Colonic mucosa (tissue), 4 donors: ENCODE data around the gene NUP210. TPM values are rescaled to one million over a fixed set of nuclear protein-coding genes. Genes with fewer than 3 reads are reported as not detected.

Source experiments
- DNase-seq: peaks from one replicate; pipeline ENCODE4 v3.0.0-alpha.2; 2020
- H3K27ac ChIP-seq: fragments of 200-600 bp; one replicate; pipeline ENCODE4 v1.8.0; 2021
- H3K27me3 ChIP-seq: fragments of 200-600 bp; one replicate; pipeline ENCODE4 v1.8.0; 2021
- H3K36me3 ChIP-seq: fragments of 200-600 bp; one replicate; pipeline ENCODE4 v1.8.0; 2021
- H3K4me1 ChIP-seq: fragments of 200-600 bp; one replicate; pipeline ENCODE4 v1.8.0; 2021; ENCODE audit warnings: mild to moderate bottlenecking
- H3K4me3 ChIP-seq: fragments of 200-600 bp; one replicate; pipeline ENCODE4 v1.8.0; 2021
- H3K9ac ChIP-seq, 2 donors: one replicate each; pipeline ENCODE4 v1.7.0; 2013; ENCODE audit warnings: control low read depth in 2 of 2, low read depth in 2 of 2, low read length in 2 of 2
- H3K9me3 ChIP-seq: fragments of 200-600 bp; one replicate; pipeline ENCODE4 v1.8.0; 2021
- intact Hi-C: fragments of 100-400 bp; cut with DNase I; formaldehyde crosslinking; loops from one replicate; pipeline ENCODE4 v1.14.1; 2022
- total RNA-seq, 2 donors: library from RNA; stranded (reverse); fragmentation: NEBNext Ultra II Directional in 1 of 2; extraction: Animal tissue kit (Norgen Biotek cat#: 25700) in 1 of 2; gene quantifications; one replicate each; pipeline ENCODE4 v1.2.1, GENCODE V29; 2021
- TF ChIP-seq, protein P1 (sequence below): fragments of 200-600 bp; IDR thresholded peaks from one replicate; pipeline ENCODE4 v1.8.0; 2022; ENCODE audit warnings: antibody characterized with exemption, mild to moderate bottlenecking
- donor health status: healthy.
- donor health status: DM: no; HTN: no; CAD: no.
- donor health status: DM: no; HTN: no; CAD: no.

NUP210 gene
- total RNA-seq, 2 donors from 2014 or later, result 7.5 to 23.8 TPM

DNA sequence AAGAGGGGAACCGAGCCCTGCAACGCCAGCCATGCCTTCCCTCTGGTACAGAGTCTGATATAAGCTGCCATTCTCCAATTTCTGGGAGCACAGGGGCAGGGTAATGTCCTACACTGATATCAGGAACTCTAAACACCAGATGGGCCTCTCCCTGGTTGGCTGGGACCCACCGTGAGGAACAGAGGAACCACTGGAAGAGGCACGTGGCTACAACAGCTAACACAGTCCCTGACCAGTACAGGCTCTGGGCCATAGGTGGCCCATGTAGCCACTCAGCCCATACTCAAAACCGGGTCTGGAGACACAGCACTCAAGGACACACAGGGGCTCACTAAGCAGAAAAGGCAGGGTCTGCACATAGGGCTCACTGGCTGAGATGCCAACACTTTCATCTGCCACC, 13.9 kb downstream of the NUP210 start:
- Histone ChIP-seq H3K4me3 (no peak overlapping the region), H3K4me1 (no peaks in the 10 kb centered on the region), H3K27ac (no peak overlapping the region), H3K9ac (no peak overlapping the region), H3K9me3 (no peaks in the 10 kb centered on the region), H3K36me3 (no peaks in the 10 kb centered on the region), H3K27me3 (no peaks in the 10 kb centered on the region)
- TF ChIP-seq, protein P1, sequence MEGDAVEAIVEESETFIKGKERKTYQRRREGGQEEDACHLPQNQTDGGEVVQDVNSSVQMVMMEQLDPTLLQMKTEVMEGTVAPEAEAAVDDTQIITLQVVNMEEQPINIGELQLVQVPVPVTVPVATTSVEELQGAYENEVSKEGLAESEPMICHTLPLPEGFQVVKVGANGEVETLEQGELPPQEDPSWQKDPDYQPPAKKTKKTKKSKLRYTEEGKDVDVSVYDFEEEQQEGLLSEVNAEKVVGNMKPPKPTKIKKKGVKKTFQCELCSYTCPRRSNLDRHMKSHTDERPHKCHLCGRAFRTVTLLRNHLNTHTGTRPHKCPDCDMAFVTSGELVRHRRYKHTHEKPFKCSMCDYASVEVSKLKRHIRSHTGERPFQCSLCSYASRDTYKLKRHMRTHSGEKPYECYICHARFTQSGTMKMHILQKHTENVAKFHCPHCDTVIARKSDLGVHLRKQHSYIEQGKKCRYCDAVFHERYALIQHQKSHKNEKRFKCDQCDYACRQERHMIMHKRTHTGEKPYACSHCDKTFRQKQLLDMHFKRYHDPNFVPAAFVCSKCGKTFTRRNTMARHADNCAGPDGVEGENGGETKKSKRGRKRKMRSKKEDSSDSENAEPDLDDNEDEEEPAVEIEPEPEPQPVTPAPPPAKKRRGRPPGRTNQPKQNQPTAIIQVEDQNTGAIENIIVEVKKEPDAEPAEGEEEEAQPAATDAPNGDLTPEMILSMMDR, result no peak
- intact Hi-C loops, result no loop called here
- no peak for DNase-seq

DNA sequence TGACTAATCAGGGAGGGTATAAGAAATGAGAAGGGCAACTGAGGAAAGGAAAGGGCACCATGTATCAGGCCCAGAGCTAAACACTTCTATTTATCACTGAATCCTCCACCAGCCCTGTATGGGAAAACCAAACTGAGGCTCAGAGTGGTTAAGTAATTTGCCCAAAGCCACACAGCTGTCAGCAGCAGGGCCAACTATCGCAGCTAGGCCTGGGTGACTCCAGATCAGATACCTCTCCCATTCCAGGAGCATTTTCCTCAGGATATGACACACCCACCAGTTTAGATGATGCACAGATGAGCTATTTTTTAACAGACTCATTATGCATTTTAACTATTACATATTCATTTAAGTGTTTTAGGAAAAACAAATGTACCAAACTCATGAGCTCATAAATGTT, 14.5 kb downstream of the NUP210 start:
- H3K27ac ChIP-seq, result no peak overlapping the region
- TF ChIP-seq, protein P1, result no peak
- H3K4me3 ChIP-seq, result no peak overlapping the region
- H3K9ac ChIP-seq, result no peak overlapping the region
- intact Hi-C loops, result no loop called here
- no peak for DNase-seq
- H3K36me3 ChIP-seq, result no peaks in the 10 kb centered on the region
- H3K27me3 ChIP-seq, result no peaks in the 10 kb centered on the region
- no peaks in the 10 kb centered on the region for H3K4me1 ChIP-seq
- no peaks in the 10 kb centered on the region for H3K9me3 ChIP-seq

DNA sequence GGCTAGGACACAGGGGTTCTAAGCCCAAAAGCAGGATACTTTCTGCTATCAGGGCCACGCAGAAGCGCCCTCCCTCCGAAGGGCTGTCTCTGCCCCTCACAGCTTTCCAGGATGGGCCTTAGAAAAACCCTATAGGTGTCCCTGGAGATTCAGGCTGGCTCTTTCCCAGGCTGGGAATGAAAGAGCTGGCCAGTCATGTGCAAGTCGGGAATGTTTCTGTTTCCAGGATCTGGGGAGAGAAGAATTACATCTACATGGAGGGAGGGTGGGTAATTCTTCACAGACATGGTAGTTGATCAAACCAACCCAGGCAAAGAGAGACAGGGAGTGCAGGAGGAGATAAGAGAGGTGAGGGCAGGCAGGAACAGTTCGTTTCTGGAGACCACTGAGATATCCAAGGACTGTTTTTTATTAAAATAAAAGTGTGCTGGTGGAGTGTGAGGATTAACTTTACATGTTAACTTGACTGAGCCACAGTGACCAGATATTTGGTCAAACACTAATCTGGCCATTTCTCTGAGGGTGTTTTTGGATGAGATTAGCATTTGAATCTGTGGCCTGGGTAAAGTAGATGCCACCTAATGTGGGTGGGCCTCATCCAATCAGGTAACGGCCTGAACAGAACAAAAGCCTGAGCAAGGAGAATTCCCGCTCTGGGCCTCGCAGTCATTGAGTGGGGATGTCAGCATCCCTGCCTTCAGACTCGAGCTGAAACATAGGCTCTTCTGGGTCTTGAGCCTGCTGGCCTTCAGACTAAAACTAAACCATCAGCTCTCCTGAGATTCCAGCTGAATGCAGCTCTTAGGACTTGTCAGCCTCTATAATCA, 15.3 kb downstream of the NUP210 start:
- Histone ChIP-seq H3K9me3 (no peaks in the 10 kb centered on the region), H3K4me3 (no peak overlapping the region), H3K9ac (no peak overlapping the region), H3K36me3 (no peaks in the 10 kb centered on the region), H3K27me3 (no peaks in the 10 kb centered on the region), H3K4me1 (no peaks in the 10 kb centered on the region), H3K27ac (no peak overlapping the region)
- TF ChIP-seq, protein P1, result no peak
- no peak for DNase-seq
- intact Hi-C loops, result no loop called here

DNA sequence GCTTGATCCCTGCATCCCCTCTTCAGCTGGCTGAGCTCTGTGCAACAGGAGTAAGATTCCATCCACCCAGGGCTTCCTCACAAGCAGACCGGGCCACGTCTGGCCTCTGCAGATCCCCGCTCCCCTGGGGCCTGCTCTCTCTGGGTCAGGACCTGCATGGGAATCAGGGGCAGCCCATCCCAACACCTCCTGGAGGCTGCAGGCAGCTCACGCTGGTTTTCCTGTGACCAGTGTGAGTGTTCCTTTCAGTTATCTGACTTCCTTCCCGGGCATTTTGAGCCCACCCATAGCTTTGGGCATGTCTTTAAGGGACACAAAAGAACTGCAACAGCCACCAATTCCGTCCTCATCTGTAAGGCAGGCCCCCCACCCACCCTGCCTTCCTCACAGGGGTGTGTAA, 16.3 kb downstream of the NUP210 start:
- no peak for DNase-seq
- intact Hi-C loops, result no loop called here

DNA sequence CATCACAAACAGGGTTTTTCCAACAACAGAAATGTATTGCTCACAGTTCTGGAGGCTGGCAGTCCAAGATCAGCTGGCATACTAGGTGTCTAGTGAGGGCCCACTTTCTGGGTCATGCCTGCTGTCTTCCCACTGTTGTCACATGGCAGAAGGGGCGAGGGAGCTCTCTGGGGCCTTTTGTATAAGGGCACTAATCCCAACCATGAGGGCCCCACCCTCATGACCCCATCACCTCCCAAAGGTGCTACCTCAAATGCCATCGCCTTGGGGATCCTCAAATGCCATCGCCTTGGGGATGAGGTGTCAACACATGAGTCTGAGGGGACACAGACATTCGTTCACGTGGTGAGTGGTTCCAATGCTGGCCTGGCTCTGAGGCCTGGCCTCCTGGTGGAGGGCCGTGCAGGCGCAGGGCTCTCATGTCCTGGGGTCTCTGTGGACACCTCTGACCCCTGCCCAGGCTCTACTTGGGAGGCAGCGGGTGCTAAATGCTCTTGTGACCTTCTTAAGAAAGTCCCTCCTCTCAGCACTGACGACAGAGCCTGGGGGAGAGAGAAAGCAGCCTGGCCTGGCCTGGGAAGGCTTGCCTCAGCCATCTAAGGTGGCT, 16.8 kb downstream of the NUP210 start:
- intact Hi-C loops, result no loop called here
- no peaks in the 10 kb centered on the region for H3K9me3 ChIP-seq
- DNase-seq, result no peak
- TF ChIP-seq, protein P1, result no peak
- no peak overlapping the region for H3K9ac ChIP-seq
- no peak overlapping the region for H3K27ac ChIP-seq
- H3K4me1 ChIP-seq, result no peaks in the 10 kb centered on the region
- no peak overlapping the region for H3K4me3 ChIP-seq
- H3K36me3 ChIP-seq, result no peaks in the 10 kb centered on the region
- H3K27me3 ChIP-seq, result no peaks in the 10 kb centered on the region

More for the DNA sequence above, 16.3 kb downstream of the NUP210 start:
- TF ChIP-seq, protein P1, result no peak
- H3K27ac ChIP-seq, result no peak overlapping the region
- H3K36me3 ChIP-seq, result no peaks in the 10 kb centered on the region
- no peak overlapping the region for H3K4me3 ChIP-seq
- no peaks in the 10 kb centered on the region for H3K27me3 ChIP-seq
- no peak overlapping the region for H3K9ac ChIP-seq
- H3K9me3 ChIP-seq, result no peaks in the 10 kb centered on the region
- H3K4me1 ChIP-seq, result no peaks in the 10 kb centered on the region
